DND-41 (cell line): ENCODE measurements around the gene INSC.

Experiments
- CTCF ChIP-seq: IDR thresholded peaks from 2 replicates; pipeline ENCODE4 v1.5.1; 2012; ENCODE audit warnings: borderline replicate concordance, low read length, moderate library complexity, mild to moderate bottlenecking; ENCODE audit not compliant: poor library complexity, severe bottlenecking; ENCODE audit errors: extremely low read depth
- EZH2 ChIP-seq: IDR thresholded peaks from 3 replicates; pipeline ENCODE4 v1.6.1; 2012; ENCODE audit warnings: borderline replicate concordance, low read depth, mild to moderate bottlenecking, moderate library complexity, low read length, inconsistent platforms; ENCODE audit not compliant: severe bottlenecking

GRCh38 chr11:15161790-15162189 is 47.1 kb downstream of the INSC start:
- TF ChIP-seq CTCF (no peak), EZH2 (no peak)
